ENCODE measurements around the gene TSSC4. TPM values are rescaled to one million over a fixed set of nuclear protein-coding genes. Genes with fewer than 3 reads are reported as not detected.

Gene TSSC4
- total RNA-seq, 1 experiment from 2014 or later: 35.6 TPM

DNA sequence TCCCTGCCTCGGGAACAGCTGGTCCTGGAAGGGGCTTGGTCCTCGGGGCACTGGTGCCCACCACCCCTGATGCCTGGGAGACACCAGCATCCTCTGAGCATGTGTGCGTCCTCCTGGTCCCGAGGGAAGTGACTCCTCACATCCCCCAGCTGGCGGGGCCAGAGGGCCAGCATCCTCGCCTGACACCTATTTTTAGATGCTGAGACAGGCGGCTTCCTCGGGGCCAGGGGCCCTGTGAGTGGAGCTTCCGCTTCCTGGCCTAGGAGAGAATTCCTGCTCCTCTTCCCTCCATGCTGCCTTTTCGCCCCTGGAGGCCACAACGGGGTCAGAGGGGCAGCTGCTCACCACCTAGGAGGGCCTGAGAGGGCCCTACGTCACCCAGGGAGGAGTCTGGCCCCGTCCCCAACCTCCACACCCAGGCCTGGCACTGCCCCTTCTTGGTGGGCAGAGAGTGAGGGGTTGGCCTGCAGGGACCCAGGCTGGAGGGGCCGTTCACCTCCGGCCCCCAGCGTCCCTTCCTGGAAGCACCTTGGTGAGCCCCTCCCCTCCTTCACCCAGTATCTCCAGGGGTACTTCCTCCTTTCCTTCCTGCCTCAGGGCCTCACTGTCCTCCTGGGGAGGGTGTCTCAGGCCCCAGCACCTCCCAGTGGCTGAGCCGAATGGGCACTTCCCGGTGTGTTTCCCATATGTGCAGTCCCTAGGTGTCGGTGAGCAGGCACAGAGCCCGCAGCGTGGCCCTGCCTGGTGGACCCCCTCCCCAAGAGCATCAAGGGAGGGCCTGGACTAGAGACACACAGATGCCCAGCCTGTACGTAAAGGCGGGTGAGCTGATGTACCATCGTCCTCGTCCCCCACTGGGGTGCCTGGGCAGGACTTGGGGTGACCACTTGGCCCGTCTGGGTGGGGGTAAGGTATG, 17.4 kb upstream of the TSSC4 start:
- H4K20me1 ChIP-seq (ENCODE audit: insufficient read depth): peaks cover 38% of the 10 kb centered on the region
- no peak overlapping the region for H3K4me2 ChIP-seq
- 0 out of 2 replicates have a peak, but pooled peaks cover 5% of the 10 kb centered on the region for H3K4me1 ChIP-seq (replicated peaks; ENCODE audit: insufficient read depth)

DNA sequence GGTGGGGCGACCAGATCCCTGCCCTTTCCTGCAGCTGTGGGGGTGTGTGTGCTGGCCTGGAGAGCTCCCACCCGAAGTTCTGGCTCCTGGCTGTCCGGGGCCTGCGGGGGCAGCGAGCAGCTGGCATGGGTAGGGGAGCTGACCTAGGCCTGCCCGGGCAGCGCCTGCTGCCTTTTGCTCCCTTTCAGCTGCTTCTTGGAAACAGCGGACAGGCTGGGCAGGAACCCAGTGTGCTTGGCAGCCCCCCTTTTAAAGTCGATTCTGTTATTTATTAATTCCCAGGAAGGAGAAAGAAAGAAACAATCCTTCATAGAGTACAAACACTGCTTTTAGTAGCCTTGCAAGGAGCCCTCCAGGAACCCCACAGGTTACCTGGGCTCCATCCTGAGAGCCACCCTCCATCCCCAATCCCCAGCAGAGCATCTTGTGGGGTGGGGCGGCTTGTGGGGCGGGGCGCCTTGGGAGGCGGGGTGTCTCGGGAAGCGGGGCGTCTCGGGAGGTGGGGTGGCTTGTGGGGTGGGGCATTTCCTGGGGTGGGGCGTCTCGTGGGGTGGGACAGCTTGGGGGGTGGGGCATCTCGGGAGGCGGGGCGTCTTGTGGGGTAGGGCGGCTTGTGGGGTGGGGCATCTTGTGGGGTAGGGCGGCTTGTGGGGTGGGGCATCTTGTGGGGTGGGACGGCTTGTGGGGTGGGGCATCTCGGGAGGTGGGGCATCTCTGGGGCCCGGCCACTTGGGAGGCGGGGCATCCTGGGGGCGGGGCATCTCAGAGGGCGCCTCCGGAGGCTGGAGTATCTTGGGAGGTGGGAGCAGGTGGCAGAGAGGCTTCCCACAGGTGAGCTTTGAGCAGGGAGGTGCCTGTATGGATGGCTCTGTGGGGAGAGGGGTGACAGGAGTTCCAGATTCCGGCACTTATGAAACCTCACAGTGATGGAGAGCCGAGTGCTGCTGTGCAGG, 16.4 kb upstream of the TSSC4 start:
- Histone ChIP-seq H3K4me2 (no peak overlapping the region), H3K79me2 (ENCODE audit: low read depth) (peaks cover 56% of the 10 kb centered on the region), H3K27ac (no peak overlapping the region), H4K20me1 (ENCODE audit: insufficient read depth) (peaks cover 34% of the 10 kb centered on the region), H3K4me3 (no peak overlapping the region), H3K27me3 (ENCODE audit: insufficient read depth, low read depth) (no peaks in the 10 kb centered on the region), H3K9me2 (ENCODE audit: insufficient read depth) (no peaks in the 10 kb centered on the region), H3K9me3 (ENCODE audit: insufficient read depth, low read depth) (no peaks in the 10 kb centered on the region), H2AFZ (no peak overlapping the region), H3K36me3 (ENCODE audit: low read depth) (no peaks in the 10 kb centered on the region), H3F3A (ENCODE audit: insufficient read depth, low read depth) (no peaks in the 10 kb centered on the region), H3K4me1 (replicated peaks; ENCODE audit: insufficient read depth) (no peaks in the 10 kb centered on the region)
- TF ChIP-seq EZH2 (IDR thresholded peaks at IDR 0.05; ENCODE audit: low read depth): no peak
- TF ChIP-seq, protein P1, sequence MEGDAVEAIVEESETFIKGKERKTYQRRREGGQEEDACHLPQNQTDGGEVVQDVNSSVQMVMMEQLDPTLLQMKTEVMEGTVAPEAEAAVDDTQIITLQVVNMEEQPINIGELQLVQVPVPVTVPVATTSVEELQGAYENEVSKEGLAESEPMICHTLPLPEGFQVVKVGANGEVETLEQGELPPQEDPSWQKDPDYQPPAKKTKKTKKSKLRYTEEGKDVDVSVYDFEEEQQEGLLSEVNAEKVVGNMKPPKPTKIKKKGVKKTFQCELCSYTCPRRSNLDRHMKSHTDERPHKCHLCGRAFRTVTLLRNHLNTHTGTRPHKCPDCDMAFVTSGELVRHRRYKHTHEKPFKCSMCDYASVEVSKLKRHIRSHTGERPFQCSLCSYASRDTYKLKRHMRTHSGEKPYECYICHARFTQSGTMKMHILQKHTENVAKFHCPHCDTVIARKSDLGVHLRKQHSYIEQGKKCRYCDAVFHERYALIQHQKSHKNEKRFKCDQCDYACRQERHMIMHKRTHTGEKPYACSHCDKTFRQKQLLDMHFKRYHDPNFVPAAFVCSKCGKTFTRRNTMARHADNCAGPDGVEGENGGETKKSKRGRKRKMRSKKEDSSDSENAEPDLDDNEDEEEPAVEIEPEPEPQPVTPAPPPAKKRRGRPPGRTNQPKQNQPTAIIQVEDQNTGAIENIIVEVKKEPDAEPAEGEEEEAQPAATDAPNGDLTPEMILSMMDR (conservative IDR thresholded peaks at IDR 0.05): no peak
- BruUV-seq (replicated peaks): no TSS peak
- intact Hi-C loops (cut with micrococcal nuclease; ENCODE audit: unreplicated experiment): no loop called here
- POLR2A ChIA-PET (ENCODE audit: unreplicated experiment): no interaction called here
- CTCF ChIA-PET: no interaction called here
- DNase-seq: no peak

More for the DNA sequence above, 17.4 kb upstream of the TSSC4 start:
- Histone ChIP-seq H3K79me2 (ENCODE audit: low read depth) (peaks cover 60% of the 10 kb centered on the region), H3F3A (ENCODE audit: insufficient read depth, low read depth) (no peaks in the 10 kb centered on the region), H3K4me3 (no peak overlapping the region), H3K27ac (no peak overlapping the region), H3K9me3 (ENCODE audit: insufficient read depth, low read depth) (no peaks in the 10 kb centered on the region), H3K36me3 (ENCODE audit: low read depth) (no peaks in the 10 kb centered on the region), H3K9me2 (ENCODE audit: insufficient read depth) (no peaks in the 10 kb centered on the region), H2AFZ (no peak overlapping the region), H3K27me3 (ENCODE audit: insufficient read depth, low read depth) (no peaks in the 10 kb centered on the region)
- no peak for DNase-seq
- intact Hi-C loops (cut with micrococcal nuclease; ENCODE audit: unreplicated experiment): no loop called here
- no peak for TF ChIP-seq EZH2 (IDR thresholded peaks at IDR 0.05; ENCODE audit: low read depth)
- TF ChIP-seq, protein P1 (conservative IDR thresholded peaks at IDR 0.05): no peak
- ChIA-PET CTCF (no interaction called here), POLR2A (ENCODE audit: unreplicated experiment) (no interaction called here)
- BruUV-seq (replicated peaks): no TSS peak

All from PC-9 (cell line).